Upper lobe of left lung (tissue), 6 donors: ENCODE data around the gene ARID3C. TPM values are rescaled to one million over a fixed set of nuclear protein-coding genes. Genes with fewer than 3 reads are reported as not detected.

Experiments used
- ATAC-seq, 2 donors: fragments of 200-7000 bp; cut with Tn5 transposase; one replicate each; pipeline ENCODE4 v1.9.1; 2022; ENCODE audit warnings: mild to moderate bottlenecking in 2 of 2, moderate library complexity in 2 of 2; ENCODE audit not compliant: low FRiP score in 2 of 2
- DNase-seq, 2 donors: peaks; one replicate each; pipeline ENCODE4 v3.0.0-alpha.2; 2019 to 2020
- H3K27ac ChIP-seq, 4 donors: fragments of 200-600 bp; sonication (generic); one replicate each; pipeline ENCODE4 v1.5.1; 2016 to 2019
- H3K27me3 ChIP-seq, 4 donors: fragments of 200-600 bp; sonication (generic); one replicate each; pipeline ENCODE4 v1.5.1; 2017 to 2019
- H3K36me3 ChIP-seq, 4 donors: fragments of 200-600 bp; sonication (generic); one replicate each; pipeline ENCODE4 v1.5.1; 2016 to 2019
- H3K4me1 ChIP-seq, 4 donors: fragments of 200-600 bp; sonication (generic); one replicate each; pipeline ENCODE4 v1.5.1; 2018 to 2019
- H3K4me3 ChIP-seq, 4 donors: fragments of 200-600 bp; sonication (generic); one replicate each; pipeline ENCODE4 v1.5.1; 2017 to 2019; ENCODE audit warnings: mild to moderate bottlenecking in 2 of 4, moderate library complexity in 1 of 4
- H3K9me3 ChIP-seq, 4 donors: fragments of 200-600 bp; sonication (generic); one replicate each; pipeline ENCODE4 v1.5.1; 2018 to 2019
- CTCF ChIP-seq, 6 experiments: fragments of 450-650 bp in 4 of 6; fragments of 200-600 bp in 2 of 6; sonication (generic) in 2 of 6; IDR thresholded peaks; one replicate each; pipeline ENCODE4 v1.5.1; 2016 to 2019; ENCODE audit warnings: antibody characterized with exemption in 6 of 6
- EP300 ChIP-seq, 4 donors: sonication (generic); formaldehyde crosslinking; IDR thresholded peaks; one replicate each; pipeline ENCODE4 v1.5.1; 2017; ENCODE audit warnings: antibody characterized with exemption in 4 of 4, control low read depth in 2 of 4
- POLR2A ChIP-seq, 4 donors: fragments of 450-650 bp; IDR thresholded peaks; one replicate each; pipeline ENCODE4 v1.5.1; 2016 to 2017; ENCODE audit warnings: antibody characterized with exemption in 4 of 4, mild to moderate bottlenecking in 2 of 4
- POLR2AphosphoS5 ChIP-seq, 2 donors: sonication (generic); formaldehyde crosslinking; IDR thresholded peaks; one replicate each; pipeline ENCODE4 v1.5.1; 2017; ENCODE audit warnings: antibody characterized with exemption in 2 of 2
- WGBS, 2 donors: methylation state at CpG; one replicate each; pipeline ENCODE4 v1.1.5; 2017 to 2018; 5-methylcytosine and 5-hydroxymethylcytosine counted together
- total RNA-seq, 6 donors: library from RNA; depleted of rRNA in 4 of 6; stranded (reverse); fragments of >200 nt in 4 of 6; gene quantifications; one replicate each; pipeline versions ENCODE4 v1.1.0 to v1.2.1, GENCODE V29; 2016 to 2021
- donor health status: DM: no; HTN: no; CAD: no; lungs with moderate emphysema.
- donor health status: DM: no; HTN: yes; CAD: no; lungs with severe emphysema.

The ARID3C gene
- total RNA-seq, 6 donors from 2014 or later = not detected

DNA sequence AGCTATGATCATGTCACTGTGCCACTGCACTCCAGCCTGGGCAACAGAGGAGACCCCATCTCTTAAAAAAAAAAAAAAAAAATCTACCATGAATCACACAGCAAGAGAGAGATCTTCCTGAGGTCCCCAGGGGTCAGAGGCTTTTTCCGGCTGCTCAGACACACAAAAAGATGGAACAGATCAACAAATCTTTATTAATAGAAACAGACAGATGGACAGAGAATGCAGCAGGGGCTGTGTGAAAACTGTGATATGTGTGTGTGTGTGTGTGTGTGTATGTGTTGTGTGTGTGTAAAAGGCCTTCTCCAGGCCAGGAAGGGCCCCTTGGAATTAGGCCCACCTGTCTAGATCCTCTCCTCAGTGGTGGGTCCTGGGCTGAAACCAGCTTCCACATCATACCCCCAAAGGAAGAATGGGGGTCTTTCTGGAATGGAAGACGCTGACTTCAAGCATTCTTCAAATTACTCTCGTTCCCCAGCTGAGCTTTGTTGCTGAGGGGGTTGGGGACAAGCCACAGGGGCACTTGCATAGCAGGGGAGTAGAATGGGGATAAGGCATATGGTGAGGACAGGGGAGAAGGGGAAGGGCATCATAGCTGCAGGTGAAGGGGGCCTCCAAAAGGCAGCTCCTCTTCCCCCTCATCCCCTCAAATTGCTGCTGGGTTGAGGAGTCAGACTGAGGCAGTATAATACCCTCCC lies 5.8 kb upstream of the ARID3C start:
- ATAC-seq (no peak), DNase-seq (no peak)
- Histone ChIP-seq H3K27me3 (peaks cover 0 to 7% (median 3%) of the 10 kb centered on the region in 4 donors), H3K4me1 (peaks cover 21 to 23% (median 22%) of the 10 kb centered on the region in 4 donors), H3K27ac (no peak overlapping the region), H3K9me3 (no peaks in the 10 kb centered on the region), H3K36me3 (peaks cover 0 to 8% (median 4%) of the 10 kb centered on the region in 4 donors), H3K4me3 (no peak overlapping the region)
- TF ChIP-seq CTCF (IDR thresholded peaks at IDR 0.05) (no peak), POLR2AphosphoS5 (IDR thresholded peaks at IDR 0.05) (no peak), EP300 (IDR thresholded peaks at IDR 0.05) (no peak)
- 86 to 89% methylated on average over 3 of the region's 3 CpGs for WGBS, 2 donors

DNA sequence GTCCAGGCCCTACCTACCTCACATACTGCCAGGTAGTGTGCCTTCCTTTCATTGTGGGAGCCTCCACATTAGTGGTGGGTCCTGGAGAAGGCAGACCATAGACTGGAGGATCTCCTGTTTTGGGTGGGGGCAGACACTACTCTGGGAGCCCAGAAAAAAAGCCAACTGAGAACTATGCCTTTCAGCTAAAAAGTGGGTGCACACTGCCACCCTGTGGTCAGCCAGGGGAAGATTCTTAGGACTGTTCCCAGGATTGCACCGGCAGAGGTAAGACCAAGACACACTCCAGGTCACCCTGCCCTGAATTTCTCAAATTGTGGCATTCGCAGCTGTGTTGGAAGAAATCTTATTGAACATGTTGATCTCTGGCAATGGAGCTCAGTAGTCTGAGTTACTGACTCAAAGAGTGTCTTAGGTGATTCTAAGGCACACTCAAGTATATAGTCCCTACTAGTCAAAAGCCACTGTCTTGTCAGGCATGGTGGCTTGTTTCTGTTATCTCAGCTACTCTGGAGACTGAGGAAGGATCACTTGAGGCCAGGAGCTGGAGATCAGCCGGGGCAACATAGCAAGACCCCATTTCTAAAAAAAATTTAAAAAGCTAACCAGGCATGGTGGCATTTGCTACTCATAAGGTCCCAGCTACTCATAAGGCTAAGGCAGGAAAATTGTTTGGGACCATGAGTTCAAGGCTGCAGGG lies 5.1 kb upstream of the ARID3C start:
- peak in 1 of 2 donors; percentile 71 for DNase-seq
- Histone ChIP-seq H3K4me3 (no peak overlapping the region), H3K9me3 (no peaks in the 10 kb centered on the region), H3K4me1 (peaks cover 24 to 30% (median 26%) of the 10 kb centered on the region in 4 donors), H3K36me3 (peaks cover 0 to 8% (median 4%) of the 10 kb centered on the region in 4 donors), H3K27me3 (peaks cover 0 to 13% (median 6%) of the 10 kb centered on the region in 4 donors), H3K27ac (no peak overlapping the region)
- ATAC-seq = peak; percentile 58 to 66
- TF ChIP-seq POLR2A (IDR thresholded peaks at IDR 0.05) (no peak), CTCF (IDR thresholded peaks at IDR 0.05) (peak; percentile 73 to 84 (median 76))
- WGBS, 2 donors = 18 to 40% methylated on average over 2 to 3 of the region's 3 CpGs

GRCh38 chr9:34633166-34633565 lies 4.3 kb upstream of the ARID3C start:
- ATAC-seq (no peak), DNase-seq (no peak)
- WGBS, 2 donors = 68% methylated on average over 5 of the region's 5 CpGs
- no peaks in the 10 kb centered on the region for H3K9me3 ChIP-seq
- H3K27me3 ChIP-seq = peaks cover 0 to 21% (median 8%) of the 10 kb centered on the region in 4 donors
- TF ChIP-seq CTCF (IDR thresholded peaks at IDR 0.05) = no peak
- no peak for TF ChIP-seq POLR2AphosphoS5 (IDR thresholded peaks at IDR 0.05)
- no peak overlapping the region for H3K4me3 ChIP-seq
- H3K27ac ChIP-seq = no peak overlapping the region
- peaks cover 27 to 32% (median 28%) of the 10 kb centered on the region in 4 donors for H3K4me1 ChIP-seq
- H3K36me3 ChIP-seq = peaks cover 0 to 8% (median 4%) of the 10 kb centered on the region in 4 donors

GRCh38 chr9:34630402-34631154 lies 1.7 kb upstream of the ARID3C start:
- Histone ChIP-seq H3K27me3 (peaks cover 0 to 43% (median 14%) of the 10 kb centered on the region in 4 donors), H3K4me1 (peaks cover 10 to 15% (median 13%) of the 10 kb centered on the region in 4 donors), H3K27ac (no peak overlapping the region), H3K4me3 (no peak overlapping the region), H3K9me3 (no peaks in the 10 kb centered on the region), H3K36me3 (peaks cover 0 to 5% (median 3%) of the 10 kb centered on the region in 4 donors)
- no peak for ATAC-seq
- 33 to 44% methylated on average over 5 of the region's 5 CpGs for WGBS, 2 donors
- no peak for DNase-seq
- TF ChIP-seq POLR2AphosphoS5 (IDR thresholded peaks at IDR 0.05) (no peak), CTCF (IDR thresholded peaks at IDR 0.05) (no peak), POLR2A (IDR thresholded peaks at IDR 0.05) (no peak), EP300 (IDR thresholded peaks at IDR 0.05) (no peak)
